Measurements from ENCODE around the gene P2RX4.

Gene P2RX4

DNA sequence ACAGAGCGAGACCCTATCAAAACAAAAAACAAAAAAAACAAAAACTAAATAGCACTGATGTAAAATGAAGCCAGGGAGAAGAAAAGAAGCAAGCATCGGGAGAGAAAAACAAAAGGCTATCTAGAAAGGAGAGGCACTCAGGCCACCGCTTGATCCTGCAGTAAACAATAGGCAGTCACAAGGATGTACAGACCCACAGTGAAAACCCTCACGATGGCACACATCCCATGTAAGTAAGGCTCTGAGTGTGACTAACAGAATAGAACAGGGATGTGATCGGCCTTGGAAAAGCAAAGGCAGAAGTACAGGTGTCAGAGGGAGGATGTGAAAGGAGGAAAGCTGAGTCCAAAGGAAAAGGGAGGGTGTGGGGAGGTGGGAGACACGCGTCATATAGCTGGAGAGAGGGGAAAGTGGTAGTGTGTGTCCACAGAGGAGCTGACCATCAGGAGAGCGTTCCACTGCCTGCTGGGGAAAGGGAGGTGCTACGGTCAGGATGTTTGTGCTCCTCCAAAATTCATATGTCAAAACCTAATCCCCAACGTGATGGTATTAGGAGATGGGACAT is 55.1 kb downstream of the P2RX4 start:
- no peak for TF ChIP-seq EZH2phosphoT487 (IDR thresholded peaks at IDR 0.05; ENCODE audit: borderline replicate concordance, low read length)
- TF ChIP-seq, protein P1, sequence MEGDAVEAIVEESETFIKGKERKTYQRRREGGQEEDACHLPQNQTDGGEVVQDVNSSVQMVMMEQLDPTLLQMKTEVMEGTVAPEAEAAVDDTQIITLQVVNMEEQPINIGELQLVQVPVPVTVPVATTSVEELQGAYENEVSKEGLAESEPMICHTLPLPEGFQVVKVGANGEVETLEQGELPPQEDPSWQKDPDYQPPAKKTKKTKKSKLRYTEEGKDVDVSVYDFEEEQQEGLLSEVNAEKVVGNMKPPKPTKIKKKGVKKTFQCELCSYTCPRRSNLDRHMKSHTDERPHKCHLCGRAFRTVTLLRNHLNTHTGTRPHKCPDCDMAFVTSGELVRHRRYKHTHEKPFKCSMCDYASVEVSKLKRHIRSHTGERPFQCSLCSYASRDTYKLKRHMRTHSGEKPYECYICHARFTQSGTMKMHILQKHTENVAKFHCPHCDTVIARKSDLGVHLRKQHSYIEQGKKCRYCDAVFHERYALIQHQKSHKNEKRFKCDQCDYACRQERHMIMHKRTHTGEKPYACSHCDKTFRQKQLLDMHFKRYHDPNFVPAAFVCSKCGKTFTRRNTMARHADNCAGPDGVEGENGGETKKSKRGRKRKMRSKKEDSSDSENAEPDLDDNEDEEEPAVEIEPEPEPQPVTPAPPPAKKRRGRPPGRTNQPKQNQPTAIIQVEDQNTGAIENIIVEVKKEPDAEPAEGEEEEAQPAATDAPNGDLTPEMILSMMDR (IDR thresholded peaks at IDR 0.05; ENCODE audit: low read depth, low read length, poor library complexity, severe bottlenecking) = no peak
- Histone ChIP-seq H3K9me3 (ENCODE audit: control insufficient read depth, insufficient read depth, low read length) (no peaks in the 10 kb centered on the region), H3K79me2 (ENCODE audit: control insufficient read depth, low read length) (no peaks in the 10 kb centered on the region), H3K4me2 (ENCODE audit: low read length) (no peak overlapping the region), H3F3A (ENCODE audit: control insufficient read depth, insufficient read depth) (no peaks in the 10 kb centered on the region), H3K27me3 (ENCODE audit: control insufficient read depth, low read length) (no peaks in the 10 kb centered on the region), H3K4me1 (ENCODE audit: control insufficient read depth, low read length) (no peaks in the 10 kb centered on the region), H3K27ac (ENCODE audit: low read depth, low read length) (no peak overlapping the region), H3K4me3 (ENCODE audit: low read length) (no peak overlapping the region), H3K36me3 (ENCODE audit: control insufficient read depth, low read length) (peaks cover 33% of the 10 kb centered on the region), H3K9me2 (replicated peaks; ENCODE audit: control insufficient read depth, low read length) (no peaks in the 10 kb centered on the region), H4K20me1 (ENCODE audit: control insufficient read depth, insufficient read depth, low read depth, low read length) (no peaks in the 10 kb centered on the region)

DNA sequence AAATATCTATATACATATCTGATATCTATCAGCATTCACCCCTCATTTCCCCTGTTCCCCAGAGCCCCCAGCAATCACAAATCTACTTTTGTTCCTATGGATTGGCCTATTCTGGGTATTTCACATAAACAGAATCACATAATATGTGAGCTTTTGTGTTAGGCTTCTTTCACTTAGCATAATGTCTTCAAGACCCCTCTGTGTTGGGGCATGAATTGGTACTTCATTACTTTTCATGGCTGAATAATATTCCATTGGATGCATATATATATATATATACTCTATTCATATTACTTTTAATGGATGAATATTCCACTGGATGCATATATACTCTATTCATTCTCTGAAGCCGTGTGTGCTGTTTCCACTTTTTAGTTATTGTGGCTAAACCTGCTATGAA is 57.9 kb downstream of the P2RX4 start:
- Histone ChIP-seq H3K4me2 (ENCODE audit: low read length) (no peak overlapping the region), H3K36me3 (ENCODE audit: control insufficient read depth, low read length) (peaks cover 31% of the 10 kb centered on the region), H3K79me2 (ENCODE audit: control insufficient read depth, low read length) (no peaks in the 10 kb centered on the region), H4K20me1 (ENCODE audit: control insufficient read depth, insufficient read depth, low read depth, low read length) (no peaks in the 10 kb centered on the region), H3K9me2 (replicated peaks; ENCODE audit: control insufficient read depth, low read length) (no peaks in the 10 kb centered on the region), H3F3A (ENCODE audit: control insufficient read depth, insufficient read depth) (no peaks in the 10 kb centered on the region), H3K9me3 (ENCODE audit: control insufficient read depth, insufficient read depth, low read length) (no peaks in the 10 kb centered on the region), H3K4me3 (ENCODE audit: low read length) (no peak overlapping the region), H3K27me3 (ENCODE audit: control insufficient read depth, low read length) (no peaks in the 10 kb centered on the region), H3K4me1 (ENCODE audit: control insufficient read depth, low read length) (no peaks in the 10 kb centered on the region), H3K27ac (ENCODE audit: low read depth, low read length) (no peak overlapping the region)
- TF ChIP-seq, protein P1 (IDR thresholded peaks at IDR 0.05; ENCODE audit: low read depth, low read length, poor library complexity, severe bottlenecking) = no peak
- TF ChIP-seq EZH2phosphoT487 (IDR thresholded peaks at IDR 0.05; ENCODE audit: borderline replicate concordance, low read length) = no peak

DNA sequence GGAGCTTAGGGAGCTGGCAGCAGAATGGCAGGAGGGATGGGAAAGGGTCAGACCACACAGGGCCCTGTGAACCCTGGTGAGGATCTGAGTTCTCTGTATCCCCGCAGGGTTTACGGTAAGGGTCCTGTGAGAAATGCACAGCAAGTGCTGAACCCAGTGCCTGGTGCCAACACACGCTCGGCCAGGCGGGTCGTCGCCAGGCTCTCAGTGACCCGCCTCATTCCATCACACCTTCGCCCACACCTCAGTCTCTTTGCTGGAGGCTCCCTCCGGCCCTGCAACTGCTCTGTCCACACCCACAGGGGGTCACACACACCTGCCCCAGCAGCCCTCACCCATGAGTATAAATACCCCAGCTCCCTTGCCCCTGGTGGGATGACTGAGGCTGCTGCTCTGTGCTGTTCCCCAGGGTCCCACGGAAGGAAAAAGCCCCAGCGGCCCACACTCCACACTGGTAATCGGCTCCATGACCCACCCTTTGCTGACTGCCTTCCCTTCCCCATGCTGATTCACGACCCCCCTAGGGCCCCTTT is 63.5 kb downstream of the P2RX4 start:
- Histone ChIP-seq H3K27ac (ENCODE audit: low read depth, low read length) (no peak overlapping the region), H3K4me2 (ENCODE audit: low read length) (no peak overlapping the region), H3K36me3 (ENCODE audit: control insufficient read depth, low read length) (peaks cover 36% of the 10 kb centered on the region), H3K9me3 (ENCODE audit: control insufficient read depth, insufficient read depth, low read length) (no peaks in the 10 kb centered on the region), H3K79me2 (ENCODE audit: control insufficient read depth, low read length) (peaks cover 18% of the 10 kb centered on the region), H3K27me3 (ENCODE audit: control insufficient read depth, low read length) (no peaks in the 10 kb centered on the region), H3F3A (ENCODE audit: control insufficient read depth, insufficient read depth) (no peaks in the 10 kb centered on the region), H3K4me1 (ENCODE audit: control insufficient read depth, low read length) (no peaks in the 10 kb centered on the region), H4K20me1 (ENCODE audit: control insufficient read depth, insufficient read depth, low read depth, low read length) (no peaks in the 10 kb centered on the region), H3K9me2 (replicated peaks; ENCODE audit: control insufficient read depth, low read length) (no peaks in the 10 kb centered on the region), H3K4me3 (ENCODE audit: low read length) (no peak overlapping the region)
- TF ChIP-seq EZH2phosphoT487 (IDR thresholded peaks at IDR 0.05; ENCODE audit: borderline replicate concordance, low read length) = no peak

DNA sequence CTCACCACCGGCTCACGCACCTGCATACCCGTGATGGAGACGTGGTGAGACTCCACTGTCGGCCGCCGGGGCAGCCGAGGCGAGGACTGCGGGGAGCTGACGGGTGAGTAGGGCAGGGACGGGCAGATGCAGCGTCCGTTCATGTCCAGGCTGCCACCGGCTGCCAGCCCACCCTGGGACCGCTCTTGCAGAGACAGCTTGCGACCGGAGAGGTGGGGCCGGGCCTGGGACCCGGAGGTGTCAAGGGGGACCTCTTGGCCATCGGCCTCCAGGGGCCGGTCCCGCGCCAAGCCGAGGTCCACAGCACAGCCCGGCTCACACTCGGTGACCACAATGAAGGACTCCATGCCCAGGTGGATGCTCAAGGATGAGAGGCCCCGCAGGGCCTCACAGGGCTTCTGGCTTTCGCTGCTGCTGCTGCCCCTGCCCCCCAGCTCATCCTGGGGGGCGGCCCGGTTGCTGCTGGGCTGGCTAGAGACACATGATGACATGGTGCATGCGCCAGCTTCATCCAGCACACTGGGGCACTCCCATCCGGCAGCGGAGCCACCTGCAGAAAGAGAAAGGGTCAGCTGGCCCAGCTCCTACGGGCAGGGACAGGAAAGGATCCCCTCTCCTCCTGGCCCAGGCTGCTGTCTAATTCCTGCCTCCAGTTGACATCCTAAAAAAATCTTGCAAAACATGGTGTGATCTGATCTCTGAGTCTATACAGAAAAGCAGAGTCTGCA is 64.3 kb downstream of the P2RX4 start:
- Histone ChIP-seq H3K27ac (ENCODE audit: low read depth, low read length) (no peak overlapping the region), H3K9me3 (ENCODE audit: control insufficient read depth, insufficient read depth, low read length) (no peaks in the 10 kb centered on the region)

More for the DNA sequence above, 64.3 kb downstream of the P2RX4 start:
- no peaks in the 10 kb centered on the region for H4K20me1 ChIP-seq (ENCODE audit: control insufficient read depth, insufficient read depth, low read depth, low read length)
- peaks cover 28% of the 10 kb centered on the region for H3K36me3 ChIP-seq (ENCODE audit: control insufficient read depth, low read length)
- no peak overlapping the region for H3K4me3 ChIP-seq (ENCODE audit: low read length)
- H3K79me2 ChIP-seq (ENCODE audit: control insufficient read depth, low read length) = peaks cover 24% of the 10 kb centered on the region
- H3F3A ChIP-seq (ENCODE audit: control insufficient read depth, insufficient read depth) = no peaks in the 10 kb centered on the region
- TF ChIP-seq, protein P1 (IDR thresholded peaks at IDR 0.05; ENCODE audit: low read depth, low read length, poor library complexity, severe bottlenecking) = no peak
- no peak for TF ChIP-seq EZH2phosphoT487 (IDR thresholded peaks at IDR 0.05; ENCODE audit: borderline replicate concordance, low read length)
- no peaks in the 10 kb centered on the region for H3K9me2 ChIP-seq (replicated peaks; ENCODE audit: control insufficient read depth, low read length)
- no peaks in the 10 kb centered on the region for H3K27me3 ChIP-seq (ENCODE audit: control insufficient read depth, low read length)
- no peak overlapping the region for H3K4me2 ChIP-seq (ENCODE audit: low read length)
- no peaks in the 10 kb centered on the region for H3K4me1 ChIP-seq (ENCODE audit: control insufficient read depth, low read length)
